K562 (cell line): ENCODE measurements around the gene ELOVL7. TPM values are rescaled to one million over a fixed set of nuclear protein-coding genes. Genes with fewer than 3 reads are reported as not detected.

Source experiments
- ARNT ChIP-seq, 2 experiments: fragments of 450-650 bp; IDR thresholded peaks; 2 replicates each; pipeline ENCODE4 v1.6.1; 2016; ENCODE audit warnings: mild to moderate bottlenecking in 1 of 2
- CBX8 ChIP-seq: fragments of 200-600 bp; sonication (generic); IDR thresholded peaks from 2 replicates; pipeline ENCODE4 v1.6.1; 2012; ENCODE audit warnings: borderline replicate concordance, mixed run types, low read depth, mild to moderate bottlenecking, moderate library complexity, mixed read lengths, low read length, control low read depth, inconsistent platforms; ENCODE audit not compliant: poor library complexity, severe bottlenecking; ENCODE audit errors: extremely low read depth
- CHD4 ChIP-seq: fragments of 200-600 bp; sonication (generic); IDR thresholded peaks from 3 replicates; pipeline ENCODE4 v1.6.1; 2012; ENCODE audit warnings: low read depth, mild to moderate bottlenecking, mixed read lengths, low read length, inconsistent platforms; ENCODE audit not compliant: insufficient read depth, insufficient replicate concordance, poor library complexity, severe bottlenecking
- FOXJ2 ChIP-seq: fragments of 200-800 bp; sonication (Bioruptor generic); IDR thresholded peaks from 2 replicates; pipeline ENCODE4 v1.6.1; 2016; ENCODE audit warnings: missing genetic modification characterization, missing compliant biosample characterization
- GATAD2B ChIP-seq: fragments of 450-650 bp; IDR thresholded peaks from 2 replicates; pipeline ENCODE4 v1.6.1; 2017; ENCODE audit warnings: mild to moderate bottlenecking, borderline replicate concordance
- GTF2E2 ChIP-seq: fragments of 200-800 bp; sonication (Bioruptor generic); IDR thresholded peaks from 2 replicates; pipeline ENCODE4 v1.6.1; 2016; ENCODE audit warnings: missing genetic modification characterization, missing compliant biosample characterization
- NCOA6 ChIP-seq: fragments of 450-650 bp; IDR thresholded peaks from 2 replicates; pipeline ENCODE4 v1.6.1; 2017; ENCODE audit warnings: mild to moderate bottlenecking
- OTX1 ChIP-seq: fragments of 450-650 bp; formaldehyde crosslinking; IDR thresholded peaks from 2 replicates; pipeline ENCODE4 v1.4.0; 2022; ENCODE audit warnings: mild to moderate bottlenecking
- RBM17 ChIP-seq: fragments of 200-400 bp; formaldehyde crosslinking; IDR thresholded peaks from 2 replicates; pipeline ENCODE4 v1.6.1; 2017; ENCODE audit warnings: low read depth, mild to moderate bottlenecking, low read length, borderline replicate concordance
- SMAD3 ChIP-seq: fragments of 450-650 bp; formaldehyde crosslinking; conservative IDR thresholded peaks from 2 replicates; pipeline ENCODE4 v1.4.0; 2020; ENCODE audit warnings: mild to moderate bottlenecking
- SMARCC2 ChIP-seq: fragments of 450-650 bp; IDR thresholded peaks from 2 replicates; pipeline ENCODE4 v1.6.1; 2017; ENCODE audit warnings: antibody characterized with exemption, moderate library complexity, mild to moderate bottlenecking, low read depth
- ZNF174 ChIP-seq: fragments of 250-450 bp; sonication (Bioruptor Pico); IDR thresholded peaks from 2 replicates; pipeline ENCODE4 v1.4.0; 2020; ENCODE audit warnings: mild to moderate bottlenecking
- ZNF24 ChIP-seq: fragments of 450-650 bp; IDR thresholded peaks from 2 replicates; pipeline ENCODE4 v1.6.1; 2016
- ZNF408 ChIP-seq: fragments of 250-450 bp; sonication (Bioruptor Pico); IDR thresholded peaks from 2 replicates; pipeline ENCODE4 v1.4.0; 2020; ENCODE audit warnings: low read depth, mild to moderate bottlenecking, moderate library complexity
- ZNF584 ChIP-seq: fragments of 200-800 bp; sonication (Bioruptor generic); IDR thresholded peaks from 2 replicates; pipeline ENCODE4 v1.6.1; 2016; ENCODE audit warnings: low read depth, mild to moderate bottlenecking, missing genetic modification characterization, missing compliant biosample characterization
- ZNF79 ChIP-seq: fragments of 250-450 bp; sonication (Bioruptor Pico); IDR thresholded peaks from 2 replicates; pipeline ENCODE4 v1.4.0; 2020; ENCODE audit warnings: low read depth, mild to moderate bottlenecking, moderate library complexity
- polyA plus RNA-seq, 8 experiments: library from polyadenylated mRNA; depleted of rRNA in 4 of 8; stranded (reverse) in 5 of 8; unstranded in 3 of 8; fragments of >200 nt; fragmentation: Nextera tagmentation in 2 of 8; fragmentation: Illumina TruSeq in 1 of 8; extraction: Ambion mirVana in 2 of 8; extraction: Trizol in 1 of 8; gene quantifications; 2 replicates each; pipeline versions ENCODE4 v1.2.1 to v1.2.3, GENCODE V29; 2011 to 2014; ENCODE audit warnings: inconsistent platforms in 1 of 8, missing spikeins in 1 of 8
- total RNA-seq, 7 experiments: library from RNA; depleted of rRNA in 6 of 7; stranded (reverse); fragments of >200 nt in 6 of 7; fragmentation: Illumina TruSeq in 2 of 7; extraction: Trizol in 2 of 7; gene quantifications; 2 replicates each; pipeline versions ENCODE4 v1.2.1 to v1.2.3, GENCODE V29; 2011 to 2021; ENCODE audit warnings: low replicate concordance in 1 of 7
- TF ChIP-seq, protein P1 (sequence below): fragments of 450-650 bp; IDR thresholded peaks from 2 replicates; pipeline ENCODE4 v1.6.1; 2018; ENCODE audit not compliant: partially characterized antibody
- TF ChIP-seq, protein P2 (sequence below): fragments of 250-450 bp; sonication (Bioruptor Pico); IDR thresholded peaks from 2 replicates; pipeline ENCODE4 v1.5.0; 2021; ENCODE audit warnings: mild to moderate bottlenecking, borderline replicate concordance
- TF ChIP-seq, protein P3 (sequence below): fragments of 450-650 bp; formaldehyde crosslinking; IDR thresholded peaks from 2 replicates; pipeline ENCODE4 v1.4.0; 2020; ENCODE audit warnings: mild to moderate bottlenecking

ELOVL7 gene
- total and polyA plus RNA-seq, 9 of the 15 experiments (the other 6 are each of a cell fraction or from before 2014, with no cell fraction given): 4.5 to 12.3 (median 6.9) TPM

DNA sequence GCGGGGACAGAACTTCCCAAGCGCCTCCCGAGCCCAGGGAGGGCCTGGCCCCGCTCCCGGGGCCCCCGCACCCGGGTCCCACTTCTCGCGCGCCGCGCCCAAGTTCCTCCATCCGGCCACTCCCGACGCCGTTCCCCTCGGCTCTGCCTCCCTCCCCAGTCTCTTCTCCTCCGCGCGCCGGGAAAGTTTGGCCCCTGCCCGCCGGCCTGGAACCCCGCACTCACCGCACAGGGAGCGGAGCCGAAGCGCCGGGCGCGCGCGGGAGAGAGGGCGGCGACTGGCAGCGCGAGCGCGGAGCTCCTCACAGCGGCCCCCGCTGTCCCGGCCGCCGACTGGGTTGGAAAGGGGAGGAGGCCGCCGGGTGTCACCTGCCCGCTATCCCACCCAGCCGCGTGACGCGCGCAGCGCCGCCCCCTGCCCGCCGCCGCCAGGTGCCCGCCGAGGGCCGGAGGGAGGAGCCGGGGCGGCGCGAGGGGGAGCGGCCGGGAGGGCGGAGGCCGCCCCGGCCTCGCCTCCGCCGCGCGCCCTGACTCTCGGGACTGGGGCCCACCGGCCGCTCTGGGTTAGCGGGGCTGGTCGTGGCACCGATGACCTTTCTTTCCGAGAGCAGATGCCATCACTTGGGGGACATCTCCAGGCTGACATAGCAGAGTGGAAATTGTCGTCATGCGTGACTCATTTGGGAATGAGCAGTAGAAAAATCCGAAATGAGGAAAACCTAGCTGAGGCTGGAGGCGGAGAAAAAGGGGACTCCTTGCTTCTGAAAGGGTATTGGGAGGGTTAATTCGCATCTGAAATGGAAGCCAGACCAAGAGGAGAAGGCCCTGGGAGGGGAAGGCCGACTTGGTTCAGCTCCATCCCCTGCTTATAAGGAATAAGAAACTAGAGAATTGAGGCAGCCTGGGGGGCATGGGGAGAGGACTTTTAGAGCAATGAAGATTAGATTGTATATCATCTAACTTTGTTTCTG is at the start of gene ELOVL7 (continued):
- no peak for TF ChIP-seq FOXJ2 (tag)
- TF ChIP-seq GTF2E2: no peak
- TF ChIP-seq ZNF174: no peak
- TF ChIP-seq NCOA6: no peak
- TF ChIP-seq, protein P1, sequence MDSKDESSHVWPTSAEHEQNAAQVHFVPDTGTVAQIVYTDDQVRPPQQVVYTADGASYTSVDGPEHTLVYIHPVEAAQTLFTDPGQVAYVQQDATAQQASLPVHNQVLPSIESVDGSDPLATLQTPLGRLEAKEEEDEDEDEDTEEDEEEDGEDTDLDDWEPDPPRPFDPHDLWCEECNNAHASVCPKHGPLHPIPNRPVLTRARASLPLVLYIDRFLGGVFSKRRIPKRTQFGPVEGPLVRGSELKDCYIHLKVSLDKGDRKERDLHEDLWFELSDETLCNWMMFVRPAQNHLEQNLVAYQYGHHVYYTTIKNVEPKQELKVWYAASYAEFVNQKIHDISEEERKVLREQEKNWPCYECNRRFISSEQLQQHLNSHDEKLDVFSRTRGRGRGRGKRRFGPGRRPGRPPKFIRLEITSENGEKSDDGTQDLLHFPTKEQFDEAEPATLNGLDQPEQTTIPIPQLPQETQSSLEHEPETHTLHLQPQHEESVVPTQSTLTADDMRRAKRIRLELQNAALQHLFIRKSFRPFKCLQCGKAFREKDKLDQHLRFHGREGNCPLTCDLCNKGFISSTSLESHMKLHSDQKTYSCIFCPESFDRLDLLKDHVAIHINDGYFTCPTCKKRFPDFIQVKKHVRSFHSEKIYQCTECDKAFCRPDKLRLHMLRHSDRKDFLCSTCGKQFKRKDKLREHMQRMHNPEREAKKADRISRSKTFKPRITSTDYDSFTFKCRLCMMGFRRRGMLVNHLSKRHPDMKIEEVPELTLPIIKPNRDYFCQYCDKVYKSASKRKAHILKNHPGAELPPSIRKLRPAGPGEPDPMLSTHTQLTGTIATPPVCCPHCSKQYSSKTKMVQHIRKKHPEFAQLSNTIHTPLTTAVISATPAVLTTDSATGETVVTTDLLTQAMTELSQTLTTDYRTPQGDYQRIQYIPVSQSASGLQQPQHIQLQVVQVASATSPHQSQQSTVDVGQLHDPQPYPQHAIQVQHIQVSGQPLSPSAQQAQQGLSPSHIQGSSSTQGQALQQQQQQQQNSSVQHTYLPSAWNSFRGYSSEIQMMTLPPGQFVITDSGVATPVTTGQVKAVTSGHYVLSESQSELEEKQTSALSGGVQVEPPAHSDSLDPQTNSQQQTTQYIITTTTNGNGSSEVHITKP: peak; percentile 88
- TF ChIP-seq GATAD2B: peak; percentile 86
- no peak for TF ChIP-seq ARNT (IDR thresholded peaks at IDR 0.05)
- no peak for TF ChIP-seq RBM17
- no peak for TF ChIP-seq ZNF79
- no peak for TF ChIP-seq SMARCC2
- TF ChIP-seq CHD4: no peak
- TF ChIP-seq, protein P2, sequence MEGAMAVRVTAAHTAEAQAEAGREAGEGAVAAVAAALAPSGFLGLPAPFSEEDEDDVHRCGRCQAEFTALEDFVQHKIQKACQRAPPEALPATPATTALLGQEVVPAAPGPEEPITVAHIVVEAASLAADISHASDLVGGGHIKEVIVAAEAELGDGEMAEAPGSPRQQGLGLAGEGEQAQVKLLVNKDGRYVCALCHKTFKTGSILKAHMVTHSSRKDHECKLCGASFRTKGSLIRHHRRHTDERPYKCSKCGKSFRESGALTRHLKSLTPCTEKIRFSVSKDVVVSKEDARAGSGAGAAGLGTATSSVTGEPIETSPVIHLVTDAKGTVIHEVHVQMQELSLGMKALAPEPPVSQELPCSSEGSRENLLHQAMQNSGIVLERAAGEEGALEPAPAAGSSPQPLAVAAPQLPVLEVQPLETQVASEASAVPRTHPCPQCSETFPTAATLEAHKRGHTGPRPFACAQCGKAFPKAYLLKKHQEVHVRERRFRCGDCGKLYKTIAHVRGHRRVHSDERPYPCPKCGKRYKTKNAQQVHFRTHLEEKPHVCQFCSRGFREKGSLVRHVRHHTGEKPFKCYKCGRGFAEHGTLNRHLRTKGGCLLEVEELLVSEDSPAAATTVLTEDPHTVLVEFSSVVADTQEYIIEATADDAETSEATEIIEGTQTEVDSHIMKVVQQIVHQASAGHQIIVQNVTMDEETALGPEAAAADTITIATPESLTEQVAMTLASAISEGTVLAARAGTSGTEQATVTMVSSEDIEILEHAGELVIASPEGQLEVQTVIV (CRISPR knock-in tag): no peak
- no peak for TF ChIP-seq ZNF408
- TF ChIP-seq CBX8: no peak
- no peak for TF ChIP-seq SMAD3 (CRISPR knock-in tag)
- no peak for TF ChIP-seq ZNF24
- 0 out of 2 replicates have a peak, but pooled peaks have one; percentile 42 for TF ChIP-seq ZNF584 (CRISPR knock-in tag)
- TF ChIP-seq OTX1 (CRISPR knock-in tag): 0 out of 2 replicates have a peak, but pooled peaks have one; percentile 33
- TF ChIP-seq, protein P3, sequence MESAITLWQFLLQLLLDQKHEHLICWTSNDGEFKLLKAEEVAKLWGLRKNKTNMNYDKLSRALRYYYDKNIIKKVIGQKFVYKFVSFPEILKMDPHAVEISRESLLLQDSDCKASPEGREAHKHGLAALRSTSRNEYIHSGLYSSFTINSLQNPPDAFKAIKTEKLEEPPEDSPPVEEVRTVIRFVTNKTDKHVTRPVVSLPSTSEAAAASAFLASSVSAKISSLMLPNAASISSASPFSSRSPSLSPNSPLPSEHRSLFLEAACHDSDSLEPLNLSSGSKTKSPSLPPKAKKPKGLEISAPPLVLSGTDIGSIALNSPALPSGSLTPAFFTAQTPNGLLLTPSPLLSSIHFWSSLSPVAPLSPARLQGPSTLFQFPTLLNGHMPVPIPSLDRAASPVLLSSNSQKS: no peak
